A549 (cell line): ENCODE measurements around the gene C10orf90. TPM values are rescaled to one million over a fixed set of nuclear protein-coding genes. Genes with fewer than 3 reads are reported as not detected.

Experiments
- ATAC-seq, 2 experiments: fragments of 200-7000 bp in 1 of 2; fragments of >200 bp in 1 of 2; cut with Nextera tagmentation in 1 of 2; cut with Tn5 transposase in 1 of 2; 3 replicates each; pipeline versions ENCODE4 v1.8.0 to v1.9.1; 2018 to 2020; ENCODE audit warnings: mild to moderate bottlenecking in 1 of 2, moderate library complexity in 1 of 2
- CTCF ChIA-PET: fragments of 300-600 bp; sonication (Branson Sonifier 250); formaldehyde crosslinking; extraction: SDS; loops from one replicate; lab custom pipeline; 2021; ENCODE audit warnings: antibody characterized with exemption, inconsistent platforms; lab: Yijun Ruan, JAX
- POLR2A ChIA-PET: fragments of 350-600 bp; formaldehyde crosslinking; extraction: SDS; loops from one replicate; lab custom pipeline; 2021; ENCODE audit warnings: antibody characterized with exemption, inconsistent platforms; lab: Yijun Ruan, JAX
- DNase-seq, 2 experiments: peaks; one replicate each; pipeline versions ENCODE4 v3.0.0 to v3.0.0-alpha.2; 2011 to 2016; ENCODE audit warnings: low read depth in 1 of 2, low spot score in 1 of 2
- FAIRE-seq: peaks from 2 replicates; lab custom pipeline; 2011; peaks lifted over from hg19 to GRCh38; lab: Jason Lieb, UNC
- H3K27ac ChIP-seq, 2 experiments: fragments of >200 bp; sonication (Bioruptor Twin); formaldehyde crosslinking; 3 replicates each; pipeline ENCODE4 v1.5.1; 2016 to 2017
- H3K4me1 ChIP-seq: fragments of >200 bp; sonication (Bioruptor Twin); formaldehyde crosslinking; 3 replicates; pipeline ENCODE4 v1.6.1; 2016
- H3K4me2 ChIP-seq: fragments of >200 bp; sonication (Bioruptor Twin); formaldehyde crosslinking; 3 replicates; pipeline ENCODE4 v1.6.1; 2016
- H3K4me3 ChIP-seq: fragments of >200 bp; sonication (Bioruptor Twin); formaldehyde crosslinking; 3 replicates; pipeline ENCODE4 v1.5.1; 2016
- H3K9me3 ChIP-seq: fragments of >200 bp; sonication (Bioruptor Twin); formaldehyde crosslinking; 3 replicates; pipeline ENCODE4 v1.6.1; 2016
- BHLHE40 ChIP-seq: IDR thresholded peaks from 2 replicates; pipeline ENCODE4 v1.6.1; 2012; ENCODE audit warnings: low read depth, low read length, inconsistent platforms
- CHD2 ChIP-seq: fragments of 150-350 bp; IDR thresholded peaks from 2 replicates; pipeline ENCODE4 v1.6.1; 2014; ENCODE audit warnings: low read length; ENCODE audit not compliant: partially characterized antibody
- CHD4 ChIP-seq: fragments of 200-600 bp; sonication (generic); IDR thresholded peaks from 2 replicates; pipeline ENCODE4 v1.6.1; 2016; ENCODE audit warnings: antibody characterized with exemption, mild to moderate bottlenecking, borderline replicate concordance
- EHMT2 ChIP-seq: fragments of 200-600 bp; sonication (generic); IDR thresholded peaks from 2 replicates; pipeline ENCODE4 v1.6.1; 2016; ENCODE audit warnings: antibody characterized with exemption, low read depth, mild to moderate bottlenecking, moderate library complexity
- EP300 ChIP-seq, 2 experiments: fragments of >200 bp; sonication (Bioruptor Twin); formaldehyde crosslinking; IDR thresholded peaks; 2 replicates in 1 of 2; 3 replicates in 1 of 2; pipeline ENCODE4 v1.6.1; 2016 to 2017
- ESRRA ChIP-seq: fragments of 150-350 bp; IDR thresholded peaks from 2 replicates; pipeline ENCODE4 v1.6.1; 2014; ENCODE audit warnings: mild to moderate bottlenecking, low read length, borderline replicate concordance
- FOSB ChIP-seq: fragments of 250-450 bp; sonication (Bioruptor Pico); IDR thresholded peaks from 2 replicates; pipeline ENCODE4 v1.5.0; 2020; ENCODE audit warnings: mild to moderate bottlenecking, moderate library complexity
- FOSL2 ChIP-seq, 2 experiments: fragments of 450-650 bp in 1 of 2; fragments of >200 bp in 1 of 2; sonication (Bioruptor Twin) in 1 of 2; formaldehyde crosslinking; IDR thresholded peaks; 2 replicates each; pipeline versions ENCODE4 v1.5.0 to v1.6.1; 2016 to 2020; ENCODE audit warnings: mild to moderate bottlenecking in 1 of 2, moderate library complexity in 1 of 2
- FOXS1 ChIP-seq: fragments of 250-450 bp; sonication (Bioruptor Pico); IDR thresholded peaks from 2 replicates; pipeline ENCODE4 v1.5.0; 2020; ENCODE audit warnings: mild to moderate bottlenecking, moderate library complexity
- HDAC2 ChIP-seq: fragments of 200-600 bp; sonication (generic); IDR thresholded peaks from 2 replicates; pipeline ENCODE4 v1.6.1; 2016
- HEYL ChIP-seq: fragments of 250-450 bp; sonication (Bioruptor Pico); IDR thresholded peaks from 2 replicates; pipeline ENCODE4 v1.8.0; 2021; ENCODE audit warnings: mild to moderate bottlenecking, moderate library complexity
- JUN ChIP-seq, 2 experiments: fragments of >200 bp; sonication (Bioruptor Twin); formaldehyde crosslinking; IDR thresholded peaks; 2 replicates in 1 of 2; 3 replicates in 1 of 2; pipeline ENCODE4 v1.6.1; 2016 to 2017
- JUNB ChIP-seq: fragments of >200 bp; sonication (Bioruptor Twin); formaldehyde crosslinking; IDR thresholded peaks from 2 replicates; pipeline ENCODE4 v1.6.1; 2016
- KDM1A ChIP-seq: fragments of 200-600 bp; sonication (generic); IDR thresholded peaks from 2 replicates; pipeline ENCODE4 v1.6.1; 2016; ENCODE audit warnings: low read depth, mild to moderate bottlenecking
- KDM5A ChIP-seq: fragments of 200-600 bp; sonication (generic); IDR thresholded peaks from 2 replicates; pipeline ENCODE4 v1.6.1; 2016; ENCODE audit warnings: antibody characterized with exemption, mild to moderate bottlenecking
- MAFK ChIP-seq: fragments of 450-650 bp; IDR thresholded peaks from 2 replicates; pipeline ENCODE4 v1.6.1; 2014; ENCODE audit not compliant: partially characterized antibody
- MAZ ChIP-seq: fragments of 150-350 bp; IDR thresholded peaks from 2 replicates; pipeline ENCODE4 v1.6.1; 2014; ENCODE audit warnings: antibody characterized with exemption, low read depth, low read length, borderline replicate concordance
- MYC ChIP-seq: IDR thresholded peaks from 2 replicates; pipeline ENCODE4 v1.6.1; 2012; ENCODE audit warnings: mild to moderate bottlenecking, inconsistent platforms, low read length, improper control_type of control experiment, borderline replicate concordance
- NFE2L2 ChIP-seq: fragments of 150-350 bp; conservative IDR thresholded peaks from 2 replicates; pipeline ENCODE4 v1.6.1; 2014; ENCODE audit warnings: low read length
- NR3C1 ChIP-seq: fragments of >200 bp; sonication (Bioruptor Twin); formaldehyde crosslinking; IDR thresholded peaks from 3 replicates; pipeline ENCODE4 v1.6.1; 2017
- POLR2A ChIP-seq: IDR thresholded peaks from 2 replicates; pipeline ENCODE4 v1.6.1; 2012; ENCODE audit warnings: mild to moderate bottlenecking, low read length
- RAD21 ChIP-seq, 2 experiments: fragments of >200 bp in 1 of 2; sonication (Bioruptor Twin) in 1 of 2; formaldehyde crosslinking in 1 of 2; IDR thresholded peaks in 1 of 2; conservative IDR thresholded peaks in 1 of 2; 2 replicates in 1 of 2; 3 replicates in 1 of 2; pipeline ENCODE4 v1.6.1; 2012 to 2018; ENCODE audit warnings: inconsistent platforms in 1 of 2
- RARB ChIP-seq: fragments of 250-450 bp; sonication (Bioruptor Pico); IDR thresholded peaks from 2 replicates; pipeline ENCODE4 v1.8.0; 2021; ENCODE audit warnings: mild to moderate bottlenecking, moderate library complexity
- RCOR1 ChIP-seq: fragments of 150-350 bp; IDR thresholded peaks from 2 replicates; pipeline ENCODE4 v1.6.1; 2014; ENCODE audit warnings: antibody characterized with exemption, low read length, low read depth
- RNF2 ChIP-seq: fragments of 200-600 bp; sonication (generic); IDR thresholded peaks from 2 replicates; pipeline ENCODE4 v1.6.1; 2016; ENCODE audit warnings: low read depth, mild to moderate bottlenecking, antibody characterized with exemption, moderate library complexity, borderline replicate concordance
- SREBF2 ChIP-seq: fragments of 450-650 bp; IDR thresholded peaks from 2 replicates; pipeline ENCODE4 v1.6.1; 2014; ENCODE audit warnings: mild to moderate bottlenecking, moderate library complexity
- TFCP2L1 ChIP-seq: fragments of 250-450 bp; sonication (Bioruptor Pico); IDR thresholded peaks from 2 replicates; pipeline ENCODE4 v1.5.0; 2021; ENCODE audit warnings: mild to moderate bottlenecking
- TP53 ChIP-seq: fragments of 250-450 bp; sonication (Bioruptor Pico); IDR thresholded peaks from 2 replicates; pipeline ENCODE4 v1.5.0; 2021; ENCODE audit warnings: mild to moderate bottlenecking, moderate library complexity
- ZC3H11A ChIP-seq: fragments of 450-650 bp; IDR thresholded peaks from 2 replicates; pipeline ENCODE4 v1.6.1; 2014; ENCODE audit warnings: antibody characterized with exemption, mild to moderate bottlenecking
- ZFP36 ChIP-seq: fragments of 450-650 bp; IDR thresholded peaks from 2 replicates; pipeline ENCODE4 v1.6.1; 2014; ENCODE audit warnings: borderline replicate concordance; ENCODE audit not compliant: partially characterized antibody
- WGBS: methylation state at CpG from one replicate; pipeline ENCODE4 v1.1.6; 2017; ENCODE audit errors: missing lambda C conversion rate; 5-methylcytosine and 5-hydroxymethylcytosine counted together
- polyA plus RNA-seq, 4 experiments: library from polyadenylated mRNA; depleted of rRNA in 3 of 4; stranded (reverse); fragments of >200 nt; fragmentation: RNase III in 1 of 4; extraction: RNeasy Plus Mini Kit Qiagen cat#74134 plus additional on column Dnase treatment in 1 of 4; gene quantifications; 2 replicates in 3 of 4; 3 replicates in 1 of 4; pipeline ENCODE4 v1.2.3, GENCODE V29; 2011 to 2017
- TF ChIP-seq, protein P1 (sequence below): IDR thresholded peaks from 2 replicates; pipeline ENCODE4 v1.6.1; 2012
- TF ChIP-seq, protein P2 (sequence below): fragments of 250-450 bp; sonication (Bioruptor Pico); IDR thresholded peaks from 2 replicates; pipeline ENCODE4 v1.5.0; 2020; ENCODE audit warnings: low read depth, mild to moderate bottlenecking, moderate library complexity

C10orf90 gene
- polyA plus RNA-seq, 2 of the 4 experiments (the other 2 are of a cell fraction) = 0.70 to 2.0 TPM

DNA sequence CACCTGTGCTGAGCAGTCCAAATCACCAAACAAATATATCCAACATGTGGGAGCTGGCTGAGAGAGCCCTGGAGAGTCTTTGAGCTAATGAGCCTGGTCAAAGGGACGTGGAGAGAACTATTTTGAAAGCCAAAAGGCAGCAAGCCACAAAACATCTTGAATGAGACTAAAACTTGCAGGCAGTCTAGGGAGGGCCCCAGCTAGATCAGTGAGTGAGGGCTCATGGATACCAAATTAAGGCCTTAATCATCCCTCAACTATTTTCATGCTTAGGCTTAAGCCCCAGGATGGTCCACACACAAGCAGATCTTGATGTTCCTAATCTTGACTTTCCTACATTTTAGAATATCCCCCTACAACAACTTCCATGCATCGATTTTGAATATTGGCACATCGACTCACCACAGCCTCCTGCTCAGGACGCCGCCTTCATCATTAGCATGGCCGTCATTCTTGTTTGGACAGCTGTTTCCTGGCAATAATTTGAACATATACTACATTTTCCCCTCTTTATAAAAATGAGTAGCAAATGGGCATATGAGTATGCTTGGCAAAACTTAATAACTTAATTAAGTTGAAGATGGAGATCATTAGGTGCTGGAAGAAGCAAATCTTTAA lies 195.3 kb downstream of the C10orf90 start (continued):
- TF ChIP-seq FOSL2 (IDR thresholded peaks at IDR 0.05) (no peak), FOSL2 (CRISPR knock-in tag; IDR thresholded peaks at IDR 0.05) (no peak), FOSB (no peak), RCOR1 (no peak), FOXS1 (CRISPR knock-in tag) (no peak), MAFK (no peak)

DNA sequence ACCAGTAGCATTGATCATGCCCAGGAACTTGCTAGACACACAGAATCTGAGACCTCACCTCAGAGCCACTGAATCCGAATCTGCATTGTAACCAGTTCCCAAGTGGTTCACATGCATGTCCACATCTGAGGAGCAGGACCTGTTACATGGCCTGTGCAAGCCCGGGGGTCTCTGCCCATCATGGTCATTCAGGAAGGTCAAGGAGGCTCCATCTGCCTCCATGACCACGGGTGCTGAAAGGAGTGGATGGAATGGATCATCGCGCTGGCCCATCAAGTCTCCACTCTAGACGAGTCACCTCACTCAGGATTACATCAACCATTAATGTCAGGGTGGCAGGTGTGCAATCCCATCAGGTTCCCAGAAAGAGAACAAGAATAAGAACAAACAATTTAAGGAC lies 196.5 kb downstream of the C10orf90 start:
- FAIRE-seq (no peak), ATAC-seq (no peak), DNase-seq (no peak)
- Histone ChIP-seq H3K27ac (no peak overlapping the region), H3K9me3 (no peaks in the 10 kb centered on the region), H3K4me2 (no peak overlapping the region), H3K4me3 (no peak overlapping the region), H3K4me1 (no peaks in the 10 kb centered on the region)
- CTCF ChIA-PET = no interaction called here
- 33% methylated on average over 6 of the region's 6 CpGs for WGBS
- POLR2A ChIA-PET = no interaction called here
- no peak for TF ChIP-seq HDAC2
- TF ChIP-seq KDM5A = no peak
- TF ChIP-seq NR3C1 = no peak
- no peak for TF ChIP-seq ZFP36
- no peak for TF ChIP-seq HEYL
- TF ChIP-seq SREBF2 = no peak
- no peak for TF ChIP-seq TFCP2L1
- no peak for TF ChIP-seq CHD4
- TF ChIP-seq EP300 (IDR thresholded peaks at IDR 0.05) = no peak
- no peak for TF ChIP-seq EHMT2
- no peak for TF ChIP-seq FOXS1 (CRISPR knock-in tag)
- no peak for TF ChIP-seq ESRRA
- no peak for TF ChIP-seq ZC3H11A
- TF ChIP-seq JUN (IDR thresholded peaks at IDR 0.05) = no peak
- no peak for TF ChIP-seq KDM1A
- no peak for TF ChIP-seq TP53 (CRISPR knock-in tag)
- no peak for TF ChIP-seq CHD2
- TF ChIP-seq, protein P1, sequence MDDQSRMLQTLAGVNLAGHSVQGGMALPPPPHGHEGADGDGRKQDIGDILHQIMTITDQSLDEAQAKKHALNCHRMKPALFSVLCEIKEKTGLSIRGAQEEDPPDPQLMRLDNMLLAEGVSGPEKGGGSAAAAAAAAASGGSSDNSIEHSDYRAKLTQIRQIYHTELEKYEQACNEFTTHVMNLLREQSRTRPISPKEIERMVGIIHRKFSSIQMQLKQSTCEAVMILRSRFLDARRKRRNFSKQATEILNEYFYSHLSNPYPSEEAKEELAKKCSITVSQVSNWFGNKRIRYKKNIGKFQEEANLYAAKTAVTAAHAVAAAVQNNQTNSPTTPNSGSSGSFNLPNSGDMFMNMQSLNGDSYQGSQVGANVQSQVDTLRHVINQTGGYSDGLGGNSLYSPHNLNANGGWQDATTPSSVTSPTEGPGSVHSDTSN = no peak

DNA sequence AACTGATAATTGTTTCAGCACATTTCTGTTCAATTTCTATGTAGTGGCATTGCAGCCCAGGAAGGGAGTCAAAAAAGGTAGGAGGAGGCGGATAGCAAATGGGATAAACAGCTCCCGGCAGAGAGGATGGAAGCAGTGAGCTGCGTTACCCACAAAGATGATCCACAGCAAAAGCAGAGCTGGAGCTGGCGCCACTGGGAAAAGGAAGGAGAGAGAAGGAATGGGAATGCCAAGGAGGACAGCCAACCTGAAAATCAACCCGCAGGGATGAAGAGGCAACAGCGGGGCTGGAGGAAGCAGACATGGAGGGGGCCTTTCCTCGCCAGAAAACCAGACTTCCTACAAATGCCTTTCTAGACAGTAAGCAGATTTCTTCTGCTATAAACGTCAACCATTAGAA lies 199.5 kb downstream of the C10orf90 start:
- H3K27ac ChIP-seq = no peak overlapping the region
- no peaks in the 10 kb centered on the region for H3K9me3 ChIP-seq
- no peak overlapping the region for H3K4me3 ChIP-seq
- 62% methylated on average over 8 of the region's 8 CpGs for WGBS
- DNase-seq (no peak), ATAC-seq (no peak), FAIRE-seq (no peak)
- ChIA-PET POLR2A (no interaction called here), CTCF (interaction anchor here (0.9 kb wide), 1 partner anchor 33 kb away, joined by 4 read pairs; no protein-coding TSS in a partner anchor)
- no peak overlapping the region for H3K4me2 ChIP-seq
- H3K4me1 ChIP-seq = no peaks in the 10 kb centered on the region
- TF ChIP-seq RARB (CRISPR knock-in tag) = no peak
- no peak for TF ChIP-seq ESRRA
- no peak for TF ChIP-seq MAFK
- TF ChIP-seq NFE2L2 = no peak
- no peak for TF ChIP-seq KDM1A
- no peak for TF ChIP-seq POLR2A
- TF ChIP-seq BHLHE40 = no peak
- no peak for TF ChIP-seq HDAC2
- TF ChIP-seq, protein P2, sequence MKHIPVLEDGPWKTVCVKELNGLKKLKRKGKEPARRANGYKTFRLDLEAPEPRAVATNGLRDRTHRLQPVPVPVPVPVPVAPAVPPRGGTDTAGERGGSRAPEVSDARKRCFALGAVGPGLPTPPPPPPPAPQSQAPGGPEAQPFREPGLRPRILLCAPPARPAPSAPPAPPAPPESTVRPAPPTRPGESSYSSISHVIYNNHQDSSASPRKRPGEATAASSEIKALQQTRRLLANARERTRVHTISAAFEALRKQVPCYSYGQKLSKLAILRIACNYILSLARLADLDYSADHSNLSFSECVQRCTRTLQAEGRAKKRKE (CRISPR knock-in tag) = no peak
- TF ChIP-seq MAZ = no peak
- TF ChIP-seq TFCP2L1 = no peak
- no peak for TF ChIP-seq MYC
- TF ChIP-seq FOSL2 (IDR thresholded peaks at IDR 0.05) = no peak
- no peak for TF ChIP-seq FOSL2 (CRISPR knock-in tag; IDR thresholded peaks at IDR 0.05)
- TF ChIP-seq, protein P1 = no peak
- TF ChIP-seq JUNB = no peak
- no peak for TF ChIP-seq CHD2
- TF ChIP-seq RAD21 (conservative IDR thresholded peaks at IDR 0.05 in 1 of 2, IDR thresholded peaks at IDR 0.05 in 1 of 2) = no peak
- no peak for TF ChIP-seq RNF2
